PC-9 (cell line): ENCODE measurements around the gene TBX21. TPM values are rescaled to one million over a fixed set of nuclear protein-coding genes. Genes with fewer than 3 reads are reported as not detected.
A peak's percentile ranks its signal among the peaks of the same experiment; 100 is the strongest.

ENCODE experiments used
- BruUV-seq: library from RNA; stranded (reverse); fragments of 400-500 nt; replicated peaks from 2 replicates; lab custom pipeline; 2021; lab: Mats Ljungman, UMichigan
- CTCF ChIA-PET: fragments of 300-600 bp; sonication (Branson Sonifier 250); formaldehyde crosslinking; loops from one replicate; lab custom pipeline; 2022; ENCODE audit warnings: antibody characterized with exemption; lab: Charles Lee
- POLR2A ChIA-PET: fragments of 300-600 bp; sonication (Branson Sonifier 250); formaldehyde crosslinking; loops from one replicate; lab custom pipeline; 2022; ENCODE audit warnings: antibody characterized with exemption; ENCODE audit not compliant: unreplicated experiment; lab: Charles Lee
- DNase-seq, 2 experiments: peaks; one replicate each; pipeline versions ENCODE4 v3.0.0 to v3.0.0-alpha.2; 2015 to 2022; ENCODE audit warnings: mixed read lengths in 1 of 2
- H2AFZ ChIP-seq: fragments of 200-600 bp; sonication (generic); 2 replicates; pipeline ENCODE4 v1.8.1; 2017; ENCODE audit warnings: antibody characterized with exemption
- H3F3A ChIP-seq: fragments of 200-600 bp; sonication (generic); 2 replicates; pipeline ENCODE4 v1.8.1; 2017; ENCODE audit warnings: antibody characterized with exemption, mild to moderate bottlenecking, low read depth; ENCODE audit not compliant: insufficient read depth
- H3K27ac ChIP-seq: fragments of 200-600 bp; sonication (generic); 2 replicates; pipeline ENCODE4 v1.6.1; 2016; ENCODE audit warnings: mixed run types
- H3K27me3 ChIP-seq: fragments of 200-600 bp; sonication (generic); 2 replicates; pipeline ENCODE4 v1.6.1; 2016; ENCODE audit warnings: low read depth, mixed run types; ENCODE audit not compliant: insufficient read depth
- H3K36me3 ChIP-seq: fragments of 200-600 bp; sonication (generic); 2 replicates; pipeline ENCODE4 v1.6.1; 2016; ENCODE audit warnings: low read depth, mixed run types
- H3K4me1 ChIP-seq: fragments of 200-600 bp; sonication (generic); replicated peaks from 2 replicates; pipeline ENCODE4 v1.6.1; 2016; ENCODE audit warnings: mixed run types; ENCODE audit not compliant: insufficient read depth
- H3K4me2 ChIP-seq: fragments of 200-600 bp; sonication (generic); 2 replicates; pipeline ENCODE4 v1.6.1; 2017; ENCODE audit warnings: mixed run types
- H3K4me3 ChIP-seq: fragments of 200-600 bp; sonication (generic); 2 replicates; pipeline ENCODE4 v1.6.1; 2016; ENCODE audit warnings: mixed run types
- H3K79me2 ChIP-seq: fragments of 200-600 bp; sonication (generic); 2 replicates; pipeline ENCODE4 v1.6.1; 2017; ENCODE audit warnings: low read depth, mixed run types
- H3K9me2 ChIP-seq: fragments of 200-600 bp; sonication (generic); 2 replicates; pipeline ENCODE4 v1.8.1; 2017; ENCODE audit warnings: mild to moderate bottlenecking; ENCODE audit not compliant: insufficient read depth
- H3K9me3 ChIP-seq: fragments of 200-600 bp; sonication (generic); 2 replicates; pipeline ENCODE4 v1.8.1; 2016; ENCODE audit warnings: low read depth; ENCODE audit not compliant: insufficient read depth
- H4K20me1 ChIP-seq: fragments of 200-600 bp; sonication (generic); 2 replicates; pipeline ENCODE4 v1.8.1; 2017; ENCODE audit not compliant: insufficient read depth
- CTCF ChIP-seq: fragments of 200-600 bp; sonication (generic); conservative IDR thresholded peaks from 2 replicates; pipeline ENCODE4 v1.6.1; 2017; ENCODE audit warnings: mixed run types, antibody characterized with exemption, mild to moderate bottlenecking, moderate library complexity
- EZH2 ChIP-seq: fragments of 200-600 bp; sonication (generic); IDR thresholded peaks from 2 replicates; pipeline ENCODE4 v1.8.0; 2017; ENCODE audit warnings: antibody characterized with exemption, low read depth
- intact Hi-C: fragments of 100-400 bp; cut with micrococcal nuclease; formaldehyde crosslinking; loops from one replicate; pipeline ENCODE4 v1.10.0; 2022; ENCODE audit not compliant: unreplicated experiment
- total RNA-seq: library from RNA; stranded (reverse); gene quantifications from 2 replicates; pipeline ENCODE4 v1.2.3, GENCODE V29; 2021

TBX21 gene
- total RNA-seq, 1 experiment from 2014 or later = not detected

- no peaks in the 10 kb centered on the region for H3K4me1 ChIP-seq
- intact Hi-C loops = loop anchor here (2.0 kb wide), 1 partner anchor 43 kb away; no protein-coding TSS in a partner anchor
- H3F3A ChIP-seq = no peaks in the 10 kb centered on the region
- H3K27ac ChIP-seq = no peak overlapping the region
- POLR2A ChIA-PET = no interaction called here
- CTCF ChIA-PET = interaction anchor here (0.6 kb wide), 1 partner anchor 67 kb away, joined by 3 read pairs; no protein-coding TSS in a partner anchor
- no peaks in the 10 kb centered on the region for H3K9me3 ChIP-seq
- H3K27me3 ChIP-seq = peaks cover 57% of the 10 kb centered on the region
- no peaks in the 10 kb centered on the region for H3K9me2 ChIP-seq
- no peaks in the 10 kb centered on the region for H3K79me2 ChIP-seq
- no peak overlapping the region for H3K4me2 ChIP-seq
- H3K36me3 ChIP-seq = no peaks in the 10 kb centered on the region
- H2AFZ ChIP-seq = no peak overlapping the region
- no peaks in the 10 kb centered on the region for H4K20me1 ChIP-seq
- H3K4me3 ChIP-seq = no peak overlapping the region
- TF ChIP-seq EZH2 = no peak
- no peak for TF ChIP-seq CTCF
- no TSS peak for BruUV-seq
- DNase-seq = no peak
Measured at GRCh38 chr17:47741793-47742145, 8.7 kb downstream of the TBX21 start.

GRCh38 chr17:47742319-47743181 is 9.5 kb downstream of the TBX21 start:
- Histone ChIP-seq H3K27ac (no peak overlapping the region), H3K4me2 (no peak overlapping the region), H2AFZ (no peak overlapping the region), H4K20me1 (no peaks in the 10 kb centered on the region), H3K4me3 (no peak overlapping the region), H3K4me1 (no peaks in the 10 kb centered on the region), H3K79me2 (no peaks in the 10 kb centered on the region), H3K9me2 (no peaks in the 10 kb centered on the region), H3K36me3 (no peaks in the 10 kb centered on the region), H3F3A (no peaks in the 10 kb centered on the region), H3K9me3 (no peaks in the 10 kb centered on the region), H3K27me3 (peaks cover 55% of the 10 kb centered on the region)
- no peak for DNase-seq
- POLR2A ChIA-PET = no interaction called here
- intact Hi-C loops = loop anchor here (2.0 kb wide), 1 partner anchor 44 kb away; no protein-coding TSS in a partner anchor
- no TSS peak for BruUV-seq
- CTCF ChIA-PET = no interaction called here
- TF ChIP-seq EZH2 (no peak), CTCF (peak; percentile 64)

- H3K79me2 ChIP-seq = no peaks in the 10 kb centered on the region
- intact Hi-C loops = no loop called here
- no peaks in the 10 kb centered on the region for H3F3A ChIP-seq
- no peak overlapping the region for H3K4me3 ChIP-seq
- DNase-seq = no peak
- no peaks in the 10 kb centered on the region for H3K9me2 ChIP-seq
- H3K27me3 ChIP-seq = peaks cover 60% of the 10 kb centered on the region
- H3K4me2 ChIP-seq = no peak overlapping the region
- ChIA-PET CTCF (no interaction called here), POLR2A (no interaction called here)
- H3K36me3 ChIP-seq = no peaks in the 10 kb centered on the region
- H3K27ac ChIP-seq = no peak overlapping the region
- BruUV-seq = no TSS peak
- H3K4me1 ChIP-seq = no peaks in the 10 kb centered on the region
- H3K9me3 ChIP-seq = no peaks in the 10 kb centered on the region
- H4K20me1 ChIP-seq = no peaks in the 10 kb centered on the region
- TF ChIP-seq EZH2 = no peak
- TF ChIP-seq CTCF = no peak
- H2AFZ ChIP-seq = no peak overlapping the region
Measured at GRCh38 chr17:47744168-47745036, 11.4 kb downstream of the TBX21 start.
